HepG2 (cell line): Measurements from ENCODE around the gene DYNC1LI2. TPM values are rescaled to one million over a fixed set of nuclear protein-coding genes. Genes with fewer than 3 reads are reported as not detected.

Experiments
- ATAC-seq: fragments of 200-7000 bp; cut with Tn5 transposase; 3 replicates; pipeline ENCODE4 v1.9.1; 2020; ENCODE audit warnings: mild to moderate bottlenecking, moderate library complexity
- BruUV-seq: library from RNA; stranded (reverse); fragments of 400-500 nt; replicated peaks from 2 replicates; lab custom pipeline; 2021; lab: Mats Ljungman, UMichigan
- CTCF ChIA-PET: fragments of 300-600 bp; formaldehyde crosslinking; extraction: SDS; loops from one replicate; lab custom pipeline; 2021; ENCODE audit warnings: low total read pairs, inconsistent platforms, low intra/inter-chr PET ratio; lab: Yijun Ruan, JAX
- POLR2A ChIA-PET: fragments of 350-600 bp; sonication (Branson Sonifier 250); formaldehyde crosslinking; loops from one replicate; lab custom pipeline; 2020; ENCODE audit warnings: antibody characterized with exemption, inconsistent platforms; lab: Yijun Ruan, JAX
- DNase-seq: peaks from one replicate; pipeline ENCODE4 v3.0.0-alpha.2; 2015; ENCODE audit warnings: low spot score
- FAIRE-seq: peaks from 3 replicates; lab custom pipeline; 2011; peaks lifted over from hg19 to GRCh38; lab: Jason Lieb, UNC
- H2AFZ ChIP-seq: one replicate; pipeline ENCODE4 v1.6.1; 2011; ENCODE audit warnings: low read length, inconsistent platforms
- H3K27ac ChIP-seq: fragments of 300-600 bp; 3 replicates; pipeline ENCODE4 v1.8.0; 2011; ENCODE audit warnings: mixed run types, mild to moderate bottlenecking, mixed read lengths, low read length, inconsistent platforms; ENCODE audit not compliant: insufficient read depth; ENCODE audit errors: extremely low read length
- H3K27me3 ChIP-seq, 2 experiments: fragments of 200-600 bp in 1 of 2; 2 replicates in 1 of 2; 3 replicates in 1 of 2; pipeline versions ENCODE4 v1.6.0 to v1.8.0; 2011; ENCODE audit warnings: low read length in 2 of 2, mild to moderate bottlenecking in 2 of 2, moderate library complexity in 2 of 2, inconsistent platforms in 1 of 2; ENCODE audit not compliant: insufficient read depth in 2 of 2, control insufficient read depth in 1 of 2
- H3K36me3 ChIP-seq, 2 experiments: fragments of 200-600 bp in 1 of 2; replicated peaks in 1 of 2; 2 replicates in 1 of 2; 3 replicates in 1 of 2; pipeline versions ENCODE4 v1.5.1 to v1.8.0; 2011; ENCODE audit warnings: low read length in 2 of 2, inconsistent platforms in 1 of 2; ENCODE audit not compliant: insufficient read depth in 2 of 2, control insufficient read depth in 1 of 2
- H3K4me1 ChIP-seq: 2 replicates; pipeline ENCODE4 v1.5.1; 2012; ENCODE audit warnings: low read length, inconsistent platforms; ENCODE audit not compliant: insufficient read depth
- H3K4me2 ChIP-seq: 2 replicates; pipeline ENCODE4 v1.6.0; 2011; ENCODE audit warnings: low read depth, low read length, inconsistent platforms
- H3K4me3 ChIP-seq, 3 experiments: fragments of 200-600 bp in 1 of 3; sonication (generic), shearing (Covaris generic) in 1 of 3; replicated peaks in 1 of 3; 2 replicates each; pipeline ENCODE4 v1.5.1; 2011 to 2016; ENCODE audit warnings: low read length in 3 of 3, inconsistent platforms in 2 of 3, low read depth in 2 of 3, mild to moderate bottlenecking in 2 of 3, control low read depth in 1 of 3, mixed read lengths in 1 of 3; ENCODE audit not compliant: insufficient read depth in 1 of 3
- H3K79me2 ChIP-seq: one replicate; pipeline ENCODE4 v1.6.1; 2011; ENCODE audit warnings: low read length, inconsistent platforms; ENCODE audit not compliant: insufficient read depth
- H3K9ac ChIP-seq: 2 replicates; pipeline ENCODE4 v1.6.0; 2011; ENCODE audit warnings: mild to moderate bottlenecking, low read depth, low read length, inconsistent platforms; ENCODE audit not compliant: insufficient read depth
- H3K9me3 ChIP-seq: 2 replicates; pipeline ENCODE4 v1.5.1; 2012; ENCODE audit warnings: mild to moderate bottlenecking, low read length
- H4K20me1 ChIP-seq: 2 replicates; pipeline ENCODE4 v1.6.0; 2011; ENCODE audit warnings: inconsistent platforms, mild to moderate bottlenecking, low read length, moderate library complexity; ENCODE audit not compliant: insufficient read depth
- BRF2 ChIP-seq: sonication (generic); formaldehyde crosslinking; IDR thresholded peaks from 2 replicates; pipeline ENCODE4 v1.8.1; 2022; ENCODE audit warnings: mild to moderate bottlenecking, missing genetic modification reagents
- CBFB ChIP-seq: sonication (generic); formaldehyde crosslinking; IDR thresholded peaks from 2 replicates; pipeline ENCODE4 v1.4.0; 2020; ENCODE audit warnings: missing genetic modification reagents
- ELK4 ChIP-seq: sonication (generic); formaldehyde crosslinking; IDR thresholded peaks from 2 replicates; pipeline ENCODE4 v1.9.0; 2021; ENCODE audit warnings: missing genetic modification reagents, borderline replicate concordance
- FOXM1 ChIP-seq: sonication (generic); formaldehyde crosslinking; IDR thresholded peaks from 2 replicates; pipeline ENCODE4 v1.5.0; 2020; ENCODE audit warnings: missing genetic modification reagents
- GPBP1L1 ChIP-seq: sonication (generic); formaldehyde crosslinking; IDR thresholded peaks from 2 replicates; pipeline ENCODE4 v1.5.0; 2020; ENCODE audit warnings: mild to moderate bottlenecking, missing genetic modification reagents
- HIVEP1 ChIP-seq: sonication (generic); formaldehyde crosslinking; IDR thresholded peaks from 2 replicates; pipeline ENCODE4 v1.4.0; 2020; ENCODE audit warnings: mild to moderate bottlenecking, missing genetic modification reagents
- JDP2 ChIP-seq: sonication (generic); formaldehyde crosslinking; IDR thresholded peaks from 2 replicates; pipeline ENCODE4 v1.8.1; 2022; ENCODE audit warnings: missing genetic modification reagents, borderline replicate concordance
- LBX2 ChIP-seq: sonication (generic); formaldehyde crosslinking; IDR thresholded peaks from 2 replicates; pipeline ENCODE4 v1.5.0; 2020; ENCODE audit warnings: missing genetic modification reagents, mild to moderate bottlenecking, borderline replicate concordance
- POLR2G ChIP-seq: fragments of 200-400 bp; formaldehyde crosslinking; IDR thresholded peaks from 2 replicates; pipeline ENCODE4 v1.6.1; 2018; ENCODE audit warnings: mild to moderate bottlenecking, low read depth, low read length, moderate library complexity
- RCOR2 ChIP-seq: IDR thresholded peaks from 2 replicates; pipeline ENCODE4 v1.6.1; 2016; ENCODE audit warnings: missing biosample characterization, missing genetic modification reagents
- THYN1 ChIP-seq: sonication (generic); formaldehyde crosslinking; IDR thresholded peaks from 2 replicates; pipeline ENCODE4 v1.8.1; 2023; ENCODE audit warnings: low read depth, mild to moderate bottlenecking, moderate library complexity, missing genetic modification reagents, borderline replicate concordance
- ZKSCAN1 ChIP-seq: fragments of 150-350 bp; IDR thresholded peaks from 2 replicates; pipeline ENCODE4 v1.6.1; 2014; ENCODE audit warnings: low read length
- ZNF18 ChIP-seq: sonication (generic); formaldehyde crosslinking; IDR thresholded peaks from 2 replicates; pipeline ENCODE4 v1.8.0; 2022; ENCODE audit warnings: mild to moderate bottlenecking, missing genetic modification reagents; ENCODE audit not compliant: insufficient replicate concordance
- ZNF20 ChIP-seq: sonication (generic); formaldehyde crosslinking; IDR thresholded peaks from 2 replicates; pipeline ENCODE4 v1.4.0; 2020; ENCODE audit warnings: mild to moderate bottlenecking, moderate library complexity, missing genetic modification reagents
- ZNF547 ChIP-seq: sonication (generic); formaldehyde crosslinking; IDR thresholded peaks from 2 replicates; pipeline ENCODE4 v1.5.1; 2020; ENCODE audit warnings: mild to moderate bottlenecking, missing genetic modification reagents
- ZNF556 ChIP-seq: sonication (generic); formaldehyde crosslinking; IDR thresholded peaks from 2 replicates; pipeline ENCODE4 v1.4.0; 2020; ENCODE audit warnings: mild to moderate bottlenecking, missing genetic modification reagents, borderline replicate concordance
- ZNF644 ChIP-seq: IDR thresholded peaks from 2 replicates; pipeline ENCODE4 v1.6.1; 2016; ENCODE audit warnings: low read depth
- ZNF883 ChIP-seq: sonication (generic); formaldehyde crosslinking; IDR thresholded peaks from 2 replicates; pipeline ENCODE4 v1.5.1; 2020; ENCODE audit warnings: mild to moderate bottlenecking, missing genetic modification reagents; ENCODE audit errors: not compliant biosample characterization
- ZSCAN30 ChIP-seq: sonication (generic); formaldehyde crosslinking; IDR thresholded peaks from 2 replicates; pipeline ENCODE4 v1.5.0; 2020; ENCODE audit warnings: mild to moderate bottlenecking, missing genetic modification reagents
- WGBS: methylation state at CpG from one replicate; pipeline ENCODE4 v1.1.6; 2017; ENCODE audit warnings: low lambda C conversion rate; 5-methylcytosine and 5-hydroxymethylcytosine counted together
- in situ Hi-C: cut with HindIII; loops from 2 replicates; pipeline ENCODE4 v1.10.0; 2017; ENCODE audit warnings: low pct_unique_long_range_greater_than_20kb; ENCODE audit not compliant: extremely low pct_ligation_motif_present
- intact Hi-C: fragments of 100-400 bp; cut with micrococcal nuclease; formaldehyde crosslinking; loops from one replicate; pipeline ENCODE4 v1.10.0; 2022; ENCODE audit not compliant: unreplicated experiment
- polyA plus RNA-seq, 8 experiments: library from polyadenylated mRNA; depleted of rRNA in 3 of 8; stranded (reverse) in 7 of 8; unstranded in 1 of 8; fragments of >200 nt; fragmentation: Illumina TruSeq in 4 of 8; extraction: Trizol in 4 of 8; gene quantifications; 2 replicates each; pipeline versions ENCODE4 v1.2.1 to v1.2.3, GENCODE V29; 2011 to 2016; ENCODE audit warnings: low read depth in 4 of 8, missing spikeins in 1 of 8, mixed read lengths in 1 of 8; ENCODE audit not compliant: insufficient read depth in 1 of 8
- total RNA-seq, 5 experiments: library from RNA; depleted of rRNA; stranded (reverse); fragments of >200 nt; fragmentation: Illumina TruSeq; extraction: Trizol; gene quantifications; 2 replicates each; pipeline ENCODE4 v1.2.3, GENCODE V29; 2016; ENCODE audit warnings: low read depth in 1 of 5

Gene DYNC1LI2
- total and polyA plus RNA-seq, 2 of the 13 experiments (the other 11 are each of a cell fraction or from before 2014, with no cell fraction given), result 65.5 to 135 TPM

- no peaks in the 10 kb centered on the region for H3K27me3 ChIP-seq
- CTCF ChIA-PET, result no interaction called here
- no peak for ATAC-seq
- DNase-seq, result no peak
- H3K36me3 ChIP-seq, result peaks cover 0 to 3% of the 10 kb centered on the region in 2 experiments; a peak in 4 of 5 replicates
- WGBS, result 66% methylated on average over 2 of the region's 2 CpGs
- H3K9me3 ChIP-seq, result no peaks in the 10 kb centered on the region
- FAIRE-seq, result no peak
- H3K27ac ChIP-seq, result no peak overlapping the region
- no TSS peak for BruUV-seq
- no peak overlapping the region for H3K4me2 ChIP-seq
- H4K20me1 ChIP-seq, result no peaks in the 10 kb centered on the region
- intact Hi-C loops, result no loop called here
- no peak overlapping the region for H2AFZ ChIP-seq
- POLR2A ChIA-PET, result no interaction called here
- H3K4me1 ChIP-seq, result no peaks in the 10 kb centered on the region
- in situ Hi-C loops, result no loop called here
- no peak overlapping the region for H3K4me3 ChIP-seq
- no peak overlapping the region for H3K9ac ChIP-seq
- H3K79me2 ChIP-seq, result no peaks in the 10 kb centered on the region
- TF ChIP-seq ZNF883 (CRISPR knock-in tag), result no peak
- no peak for TF ChIP-seq POLR2G
- no peak for TF ChIP-seq ELK4 (CRISPR knock-in tag)
- no peak for TF ChIP-seq BRF2
- no peak for TF ChIP-seq ZSCAN30
- TF ChIP-seq ZNF644 (CRISPR knock-in tag), result no peak
- no peak for TF ChIP-seq ZNF18 (CRISPR knock-in tag)
- no peak for TF ChIP-seq GPBP1L1 (CRISPR knock-in tag)
- TF ChIP-seq ZNF20 (CRISPR knock-in tag), result no peak
- no peak for TF ChIP-seq HIVEP1 (CRISPR knock-in tag)
- TF ChIP-seq THYN1 (CRISPR knock-in tag), result no peak
- no peak for TF ChIP-seq LBX2
- no peak for TF ChIP-seq CBFB (CRISPR knock-in tag)
- TF ChIP-seq ZKSCAN1, result no peak
- TF ChIP-seq JDP2 (CRISPR knock-in tag), result no peak
- TF ChIP-seq RCOR2 (CRISPR knock-in tag), result no peak
- no peak for TF ChIP-seq ZNF547 (CRISPR knock-in tag)
- TF ChIP-seq ZNF556 (CRISPR knock-in tag), result no peak
- TF ChIP-seq FOXM1 (CRISPR knock-in tag), result no peak
Measured at GRCh38 chr16:66798161-66798560, 46.8 kb upstream of the DYNC1LI2 start.
